GM12874 (cell line): Measurements from ENCODE around the gene STARD13.

Experiments
- TF ChIP-seq, protein P1 (sequence below): IDR thresholded peaks from 2 replicates; pipeline ENCODE4 v1.5.1; 2011; ENCODE audit warnings: low read depth, mild to moderate bottlenecking, control low read depth, low read length, moderate library complexity; ENCODE audit not compliant: insufficient read depth

STARD13 gene

DNA sequence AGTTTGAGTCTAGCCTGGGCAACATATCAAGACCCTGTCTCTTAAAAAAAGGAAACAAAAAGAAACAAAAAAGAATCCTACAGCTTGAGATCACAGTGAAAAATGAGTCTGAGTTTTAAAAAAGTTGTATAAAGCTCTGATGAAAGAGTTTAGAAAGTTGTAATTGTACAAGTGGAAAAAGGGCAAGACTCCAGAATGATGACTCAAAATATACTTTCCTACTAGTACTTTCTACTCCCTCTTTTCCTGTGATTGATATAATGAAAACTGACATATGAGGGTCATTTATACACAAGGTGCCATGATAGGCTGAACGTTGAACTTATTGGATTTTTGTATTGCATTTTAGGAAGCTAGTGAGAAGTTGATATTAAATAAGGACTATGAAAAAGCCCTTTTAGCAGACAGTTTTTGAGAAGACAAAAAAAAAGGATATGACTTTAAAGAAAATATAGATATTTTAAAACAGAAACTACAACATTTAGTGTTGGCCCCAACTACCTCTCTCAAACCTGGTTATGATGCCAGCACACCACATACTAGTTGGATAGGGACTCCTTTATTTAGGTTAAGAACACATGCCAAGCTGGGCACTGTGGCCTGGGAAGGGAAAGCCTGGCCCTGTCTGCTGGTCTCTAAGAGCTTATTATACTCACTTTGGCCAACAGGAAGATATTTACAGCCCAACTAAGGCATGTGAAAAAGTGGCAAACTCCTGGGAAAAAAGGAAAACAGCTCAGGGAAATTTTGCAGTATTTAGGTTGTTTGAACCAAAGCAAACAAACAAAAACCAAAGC, 152.7 kb downstream of the STARD13 start:
- TF ChIP-seq, protein P1, sequence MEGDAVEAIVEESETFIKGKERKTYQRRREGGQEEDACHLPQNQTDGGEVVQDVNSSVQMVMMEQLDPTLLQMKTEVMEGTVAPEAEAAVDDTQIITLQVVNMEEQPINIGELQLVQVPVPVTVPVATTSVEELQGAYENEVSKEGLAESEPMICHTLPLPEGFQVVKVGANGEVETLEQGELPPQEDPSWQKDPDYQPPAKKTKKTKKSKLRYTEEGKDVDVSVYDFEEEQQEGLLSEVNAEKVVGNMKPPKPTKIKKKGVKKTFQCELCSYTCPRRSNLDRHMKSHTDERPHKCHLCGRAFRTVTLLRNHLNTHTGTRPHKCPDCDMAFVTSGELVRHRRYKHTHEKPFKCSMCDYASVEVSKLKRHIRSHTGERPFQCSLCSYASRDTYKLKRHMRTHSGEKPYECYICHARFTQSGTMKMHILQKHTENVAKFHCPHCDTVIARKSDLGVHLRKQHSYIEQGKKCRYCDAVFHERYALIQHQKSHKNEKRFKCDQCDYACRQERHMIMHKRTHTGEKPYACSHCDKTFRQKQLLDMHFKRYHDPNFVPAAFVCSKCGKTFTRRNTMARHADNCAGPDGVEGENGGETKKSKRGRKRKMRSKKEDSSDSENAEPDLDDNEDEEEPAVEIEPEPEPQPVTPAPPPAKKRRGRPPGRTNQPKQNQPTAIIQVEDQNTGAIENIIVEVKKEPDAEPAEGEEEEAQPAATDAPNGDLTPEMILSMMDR: no peak

DNA sequence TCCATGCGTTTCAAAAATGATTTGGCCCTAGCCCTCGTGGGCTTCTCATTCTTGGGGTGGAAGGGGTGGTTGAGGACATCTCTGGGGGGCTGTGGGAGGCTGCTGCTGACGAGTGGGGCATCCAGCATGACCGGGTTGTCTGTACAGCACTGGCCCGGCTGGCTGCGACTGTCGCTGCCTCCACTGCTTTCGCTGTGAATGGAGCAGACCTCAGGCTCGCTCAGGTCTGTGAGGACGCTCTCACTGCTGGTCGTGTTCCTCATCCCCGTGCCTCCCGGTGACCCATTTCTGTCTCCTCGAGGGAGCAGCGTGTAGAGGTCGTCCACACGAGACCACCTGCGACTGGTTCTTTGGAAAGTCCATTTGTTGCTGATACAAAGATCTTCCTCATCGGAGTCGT, 155.7 kb downstream of the STARD13 start:
- TF ChIP-seq, protein P1: no peak

DNA sequence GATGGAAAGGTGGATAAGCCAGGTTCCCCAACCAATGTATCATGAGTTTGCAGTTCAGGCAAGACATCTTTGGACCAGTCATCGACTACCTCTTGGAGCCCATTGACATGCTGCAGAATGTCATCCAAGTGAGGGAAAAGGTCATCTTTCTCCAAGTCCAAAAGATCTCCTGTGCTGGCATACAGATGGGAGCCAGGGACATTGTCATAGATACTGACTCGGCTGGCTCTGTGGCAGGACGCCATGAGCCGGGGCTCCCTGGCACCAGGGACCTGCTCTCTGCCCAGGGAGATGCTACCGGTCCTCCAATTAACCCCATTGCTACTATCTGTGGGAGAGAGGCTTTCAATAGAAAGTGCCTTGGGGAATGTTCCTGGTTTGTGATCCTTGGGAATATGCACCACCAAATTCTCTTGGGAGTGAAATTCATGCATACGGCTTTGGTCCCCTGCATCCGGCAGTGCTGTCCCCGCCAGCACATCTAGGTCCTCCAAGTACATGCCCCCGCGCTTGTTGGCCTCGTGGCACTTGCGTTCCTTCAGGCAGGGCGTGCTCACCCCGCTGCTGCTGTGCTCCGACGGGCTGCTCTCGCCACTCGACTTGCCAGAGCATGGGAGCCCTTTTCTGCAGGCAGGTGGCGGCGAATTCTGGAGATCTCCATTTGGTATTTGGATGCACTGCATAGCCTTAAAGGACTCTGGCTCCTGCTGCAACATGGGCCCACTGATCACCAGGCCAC, 156.3 kb downstream of the STARD13 start:
- TF ChIP-seq, protein P1: no peak

DNA sequence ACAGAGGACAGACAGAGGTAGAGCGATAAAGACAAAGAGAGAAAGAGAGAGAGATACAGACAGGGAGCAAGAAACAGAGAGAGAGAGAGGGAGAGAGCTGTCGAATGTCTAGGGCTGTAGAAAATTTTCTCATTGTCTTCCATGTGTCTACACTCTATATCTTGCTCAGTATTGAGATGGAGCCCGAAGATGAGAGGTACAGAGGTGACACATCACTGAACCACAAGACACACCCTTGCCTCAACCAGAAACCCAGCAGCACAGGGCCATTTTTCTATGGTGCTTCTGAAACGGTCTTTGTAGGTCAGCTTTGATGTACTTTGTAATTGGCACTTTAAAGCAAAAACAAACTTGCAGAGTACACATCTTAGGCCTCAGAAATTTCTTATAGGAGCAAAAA, 157.4 kb downstream of the STARD13 start:
- TF ChIP-seq, protein P1: no peak

DNA sequence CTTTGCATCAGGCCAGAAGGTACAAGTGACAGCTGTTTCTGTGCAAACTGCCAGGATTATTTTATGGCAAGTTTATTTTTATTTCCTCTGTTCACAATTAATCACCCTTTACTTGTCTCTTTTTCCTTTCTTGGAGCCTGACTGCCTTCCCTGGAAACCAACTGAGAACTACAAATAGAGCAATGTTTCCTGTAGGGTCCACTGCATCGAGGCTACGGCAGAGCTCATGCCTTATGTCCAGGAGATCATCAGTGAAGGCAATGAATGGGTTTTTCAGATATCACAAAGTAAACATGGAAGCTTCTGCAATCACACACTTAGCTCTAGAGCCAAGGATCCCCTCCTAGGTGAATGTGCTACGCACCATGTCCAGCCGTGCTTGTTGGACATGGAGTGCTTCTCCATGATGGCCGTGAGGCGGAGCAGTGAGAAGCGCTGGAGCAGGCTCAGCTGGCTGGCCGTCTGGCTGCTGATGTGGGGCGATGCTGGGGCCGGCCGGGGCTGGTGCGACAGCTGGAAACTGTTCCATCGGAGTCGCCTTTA, 158.5 kb downstream of the STARD13 start:
- TF ChIP-seq, protein P1: no peak

DNA sequence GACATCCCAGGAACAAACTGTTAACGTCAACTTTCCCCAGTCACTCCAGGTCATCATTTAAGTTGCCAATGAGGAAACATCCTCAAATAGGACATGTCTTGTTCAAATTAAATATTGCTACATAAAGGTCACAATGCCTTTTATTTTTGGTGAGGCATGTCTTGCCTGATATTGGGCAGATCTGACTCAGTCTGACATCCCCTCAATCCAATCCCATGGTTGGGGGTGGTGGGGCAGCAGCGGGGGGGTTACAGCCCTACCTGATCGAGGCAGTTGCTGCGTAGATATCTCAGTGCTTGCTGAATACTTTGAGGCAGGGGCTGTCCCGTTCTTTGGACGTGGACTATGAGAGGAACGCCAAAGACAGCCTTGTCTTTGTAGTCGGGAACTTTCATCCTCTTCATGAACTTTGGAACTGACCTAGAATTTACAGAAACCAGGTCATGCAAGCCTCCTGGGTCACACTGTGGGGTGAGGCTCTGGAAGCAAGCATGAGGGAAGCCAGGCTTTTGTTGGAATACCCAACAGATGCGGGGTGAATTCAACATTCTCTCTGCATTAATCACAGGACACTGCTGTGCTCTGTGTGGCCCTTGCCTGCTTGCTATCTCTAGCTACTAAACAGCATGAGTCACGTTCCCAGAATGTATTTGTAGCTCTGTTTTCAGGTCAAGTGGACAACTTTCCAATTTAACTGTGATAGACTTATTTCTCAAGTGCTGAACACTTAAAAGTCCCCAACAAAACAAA, 159.6 kb downstream of the STARD13 start:
- TF ChIP-seq, protein P1: no peak
